SK-N-SH (cell line): ENCODE measurements around the gene SPATA18. TPM values are rescaled to one million over a fixed set of nuclear protein-coding genes. Genes with fewer than 3 reads are reported as not detected.
A peak's percentile ranks its signal among the peaks of the same experiment; 100 is the strongest.

Source experiments
- CTCF ChIA-PET: fragments of 300-600, 350-600 bp; formaldehyde crosslinking; extraction: SDS; loops from one replicate; lab custom pipeline; 2021; lab: Yijun Ruan, JAX
- POLR2A ChIA-PET: fragments of 350-600 bp; sonication (Branson Sonifier 250); formaldehyde crosslinking; extraction: SDS; loops from one replicate; lab custom pipeline; 2020; ENCODE audit warnings: antibody characterized with exemption, inconsistent platforms; lab: Yijun Ruan, JAX
- DNase-seq: peaks from one replicate; pipeline ENCODE4 v3.0.0; 2012
- H2AFZ ChIP-seq: fragments of 200-600 bp; sonication (generic); 2 replicates; pipeline ENCODE4 v1.8.1; 2016; ENCODE audit warnings: antibody characterized with exemption, mild to moderate bottlenecking, low read depth
- H3F3A ChIP-seq: fragments of 200-600 bp; sonication (generic); replicated peaks from 2 replicates; pipeline ENCODE3; 2016; ENCODE audit warnings: antibody characterized with exemption, mild to moderate bottlenecking; ENCODE audit not compliant: insufficient read depth
- H3K27ac ChIP-seq, 2 experiments: fragments of 200-500 bp in 1 of 2; fragments of 200-600 bp in 1 of 2; sonication (Bioruptor generic) in 1 of 2; sonication (generic), shearing (Covaris generic) in 1 of 2; 2 replicates each; pipeline versions ENCODE4 v1.5.1 to v1.6.1; 2014 to 2016; ENCODE audit warnings: low read depth in 2 of 2, inconsistent platforms in 1 of 2, low read length in 1 of 2, mild to moderate bottlenecking in 1 of 2, mixed read lengths in 1 of 2
- H3K27me3 ChIP-seq: fragments of 200-600 bp; sonication (generic), shearing (Covaris generic); 2 replicates; pipeline ENCODE4 v1.6.1; 2016; ENCODE audit warnings: mixed run types; ENCODE audit not compliant: insufficient read depth
- H3K36me3 ChIP-seq, 2 experiments: fragments of 200-500 bp in 1 of 2; fragments of 200-600 bp in 1 of 2; sonication (Bioruptor generic) in 1 of 2; sonication (generic) in 1 of 2; replicated peaks in 1 of 2; 2 replicates each; pipeline versions ENCODE3 to v1.5.1; 2014 to 2016; ENCODE audit warnings: low read length in 1 of 2, mild to moderate bottlenecking in 1 of 2; ENCODE audit not compliant: insufficient read depth in 2 of 2, control insufficient read depth in 1 of 2
- H3K4me1 ChIP-seq, 2 experiments: fragments of 200-500 bp in 1 of 2; fragments of 200-600 bp in 1 of 2; sonication (Bioruptor generic) in 1 of 2; sonication (generic), shearing (Covaris generic) in 1 of 2; 2 replicates each; pipeline versions ENCODE4 v1.5.1 to v1.6.1; 2014 to 2016; ENCODE audit warnings: low read depth in 1 of 2, low read length in 1 of 2, mixed run types in 1 of 2; ENCODE audit not compliant: insufficient read depth in 2 of 2, control insufficient read depth in 1 of 2
- H3K4me2 ChIP-seq: fragments of 200-600 bp; sonication (generic), shearing (Covaris generic); 2 replicates; pipeline ENCODE4 v1.6.1; 2017; ENCODE audit warnings: mixed run types
- H3K4me3 ChIP-seq, 2 experiments: fragments of 200-500 bp in 1 of 2; fragments of 200-600 bp in 1 of 2; sonication (Bioruptor generic) in 1 of 2; sonication (generic), shearing (Covaris generic) in 1 of 2; 2 replicates each; pipeline versions ENCODE4 v1.5.1 to v1.8.1; 2014 to 2016; ENCODE audit warnings: low read depth in 2 of 2, inconsistent platforms in 1 of 2, low read length in 1 of 2, mild to moderate bottlenecking in 1 of 2, mixed read lengths in 1 of 2, moderate library complexity in 1 of 2
- H3K79me2 ChIP-seq: fragments of 200-600 bp; sonication (generic); 2 replicates; pipeline ENCODE4 v1.8.1; 2017; ENCODE audit warnings: mild to moderate bottlenecking; ENCODE audit not compliant: insufficient read depth
- H3K9ac ChIP-seq: fragments of 200-600 bp; sonication (generic); 2 replicates; pipeline ENCODE4 v1.6.1; 2017; ENCODE audit warnings: mixed run types
- H3K9me2 ChIP-seq: fragments of 200-600 bp; sonication (generic); 2 replicates; pipeline ENCODE4 v1.6.1; 2017; ENCODE audit warnings: mixed run types
- H3K9me3 ChIP-seq: fragments of 200-600 bp; sonication (generic); 2 replicates; pipeline ENCODE4 v1.6.1; 2017; ENCODE audit warnings: mixed run types, mild to moderate bottlenecking, moderate library complexity
- H4K20me1 ChIP-seq: fragments of 200-600 bp; sonication (generic); 2 replicates; pipeline ENCODE4 v1.6.1; 2017; ENCODE audit warnings: mild to moderate bottlenecking, mixed run types; ENCODE audit not compliant: insufficient read depth
- CHD2 ChIP-seq: fragments of 150-350 bp; IDR thresholded peaks from 2 replicates; pipeline ENCODE4 v1.6.1; 2018; ENCODE audit warnings: low read length; ENCODE audit not compliant: partially characterized antibody
- CTCF ChIP-seq: fragments of 200-600 bp; sonication (generic); IDR thresholded peaks from 2 replicates; pipeline ENCODE4 v1.6.1; 2017; ENCODE audit warnings: antibody characterized with exemption, mild to moderate bottlenecking, moderate library complexity
- EP300 ChIP-seq, 2 experiments: IDR thresholded peaks; 2 replicates each; pipeline versions ENCODE4 v1.4.0 to v1.6.1; 2012; ENCODE audit warnings: borderline replicate concordance in 1 of 2, low read depth in 1 of 2, low read length in 1 of 2
- EZH2phosphoT487 ChIP-seq: fragments of 200-600 bp; sonication (generic); IDR thresholded peaks from 2 replicates; pipeline ENCODE4 v1.6.1; 2017; ENCODE audit warnings: low read depth, mixed run types, mild to moderate bottlenecking, antibody characterized with exemption, moderate library complexity, borderline replicate concordance
- FOSL2 ChIP-seq: IDR thresholded peaks from 2 replicates; pipeline ENCODE4 v1.4.0; 2012; ENCODE audit warnings: low read depth, mild to moderate bottlenecking, moderate library complexity, borderline replicate concordance
- FOXJ3 ChIP-seq: sonication (generic); formaldehyde crosslinking; IDR thresholded peaks from 2 replicates; pipeline ENCODE4 v1.5.1; 2020; ENCODE audit warnings: mild to moderate bottlenecking, missing genetic modification reagents
- GATA2 ChIP-seq: sonication (generic); formaldehyde crosslinking; IDR thresholded peaks from 2 replicates; pipeline ENCODE4 v1.5.0; 2020; ENCODE audit warnings: mild to moderate bottlenecking, missing genetic modification reagents
- MAX ChIP-seq: IDR thresholded peaks from 2 replicates; pipeline ENCODE4 v1.4.0; 2012; ENCODE audit warnings: low read depth
- MXI1 ChIP-seq: IDR thresholded peaks from 2 replicates; pipeline ENCODE4 v1.6.1; 2012; ENCODE audit warnings: mild to moderate bottlenecking, low read depth, low read length, improper control_type of control experiment
- POLR2AphosphoS5 ChIP-seq: IDR thresholded peaks from 2 replicates; pipeline ENCODE4 v1.6.1; 2012; ENCODE audit warnings: low read depth, low read length
- RAD21 ChIP-seq: IDR thresholded peaks from 2 replicates; pipeline ENCODE4 v1.6.1; 2012; ENCODE audit warnings: mild to moderate bottlenecking, low read length
- RCOR1 ChIP-seq: fragments of 150-350 bp; IDR thresholded peaks from 2 replicates; pipeline ENCODE4 v1.6.1; 2017; ENCODE audit warnings: antibody characterized with exemption, low read length
- TAF1 ChIP-seq: IDR thresholded peaks from 2 replicates; pipeline ENCODE4 v1.6.1; 2012; ENCODE audit warnings: low read depth, mild to moderate bottlenecking, low read length, moderate library complexity, borderline replicate concordance
- USF2 ChIP-seq: fragments of 150-350 bp; IDR thresholded peaks from 2 replicates; pipeline ENCODE4 v1.6.1; 2017; ENCODE audit warnings: antibody characterized with exemption, low read length, low read depth, borderline replicate concordance
- YY1 ChIP-seq: IDR thresholded peaks from 2 replicates; pipeline ENCODE4 v1.4.0; 2012; ENCODE audit warnings: low read depth, mild to moderate bottlenecking
- WGBS: methylation state at CpG from one replicate; pipeline ENCODE4 v1.1.6; 2017; ENCODE audit warnings: low lambda C conversion rate; 5-methylcytosine and 5-hydroxymethylcytosine counted together
- polyA plus RNA-seq, 3 experiments: library from polyadenylated mRNA; depleted of rRNA; stranded (reverse); fragments of >200 nt; gene quantifications; 2 replicates each; pipeline ENCODE4 v1.2.3, GENCODE V29; 2012

Gene SPATA18
- polyA plus RNA-seq, 1 of the 3 experiments (the other 2 are of a cell fraction), result 1.2 TPM

DNA sequence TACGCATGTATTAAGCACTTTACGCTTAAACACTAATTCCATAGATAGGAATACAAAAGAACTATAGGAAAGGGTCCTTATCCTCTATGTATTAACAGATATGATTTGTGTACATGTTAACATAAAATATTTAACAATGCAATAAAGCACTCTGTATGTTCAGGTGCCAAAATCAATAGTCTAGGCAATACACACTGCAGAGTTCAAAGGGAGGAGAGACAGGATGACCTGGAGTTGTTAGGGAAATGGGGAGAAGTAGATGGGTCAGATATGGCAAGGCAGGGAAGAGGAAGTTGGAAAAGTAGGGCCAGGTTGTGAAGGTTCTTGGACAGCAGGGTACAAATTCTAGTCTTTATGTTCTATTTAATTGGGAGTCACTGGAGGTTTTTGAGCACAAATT lies 15.9 kb upstream of the SPATA18 start:
- POLR2A ChIA-PET, result no interaction called here
- no peaks in the 10 kb centered on the region for H3K9me3 ChIP-seq
- CTCF ChIA-PET, result no interaction called here
- no peaks in the 10 kb centered on the region for H3F3A ChIP-seq
- H3K4me2 ChIP-seq, result no peak overlapping the region
- no peaks in the 10 kb centered on the region for H4K20me1 ChIP-seq
- H3K9me2 ChIP-seq, result no peaks in the 10 kb centered on the region
- no peaks in the 10 kb centered on the region for H3K27me3 ChIP-seq
- WGBS, result 99% methylated on average over 2 of the region's 2 CpGs
- H3K4me1 ChIP-seq, result peaks cover 4 to 14% of the 10 kb centered on the region in 2 experiments; a peak in 2 of 4 replicates
- no peak overlapping the region for H2AFZ ChIP-seq
- peaks cover 21 to 26% of the 10 kb centered on the region in 2 experiments for H3K36me3 ChIP-seq
- no peak for TF ChIP-seq YY1
- no peak for TF ChIP-seq FOSL2
- no peak for TF ChIP-seq POLR2AphosphoS5
- TF ChIP-seq CHD2, result no peak
- no peak for TF ChIP-seq FOXJ3 (CRISPR knock-in tag)
- TF ChIP-seq, all 33 proteins: peak for 0
- H3K4me3 ChIP-seq, result no peak overlapping the region
- DNase-seq, result no peak
- no peak overlapping the region for H3K9ac ChIP-seq
- H3K27ac ChIP-seq, result no peak overlapping the region
- H3K79me2 ChIP-seq, result peaks cover 72% of the 10 kb centered on the region

GRCh38 chr4:52036886-52037530 lies 14.1 kb upstream of the SPATA18 start:
- ChIA-PET POLR2A (no interaction called here), CTCF (interaction anchor here (1.3 to 1.7 kb wide), 3 partner anchors 11 to 141 kb away, joined by 3 to 7 read pairs (median 6); no protein-coding TSS in a partner anchor)
- Histone ChIP-seq H3K4me1 (peaks cover 4 to 14% of the 10 kb centered on the region in 2 experiments; a peak in 2 of 4 replicates), H3K79me2 (peaks cover 55% of the 10 kb centered on the region), H4K20me1 (no peaks in the 10 kb centered on the region), H3K27ac (peak overlapping the region; percentile 35 to 64; a peak in 3 of 4 replicates), H3K9ac (peak overlapping the region; percentile 81), H3F3A (no peaks in the 10 kb centered on the region), H3K4me2 (peak overlapping the region; percentile 75), H2AFZ (peak overlapping the region; percentile 79), H3K9me2 (no peaks in the 10 kb centered on the region), H3K27me3 (no peaks in the 10 kb centered on the region), H3K9me3 (no peaks in the 10 kb centered on the region), H3K36me3 (peaks cover 11 to 12% of the 10 kb centered on the region in 2 experiments), H3K4me3 (peak overlapping the region; percentile 61 to 77)
- TF ChIP-seq RAD21, result no peak
- no peak for TF ChIP-seq RCOR1
- TF ChIP-seq GATA2 (CRISPR knock-in tag), result no peak
- TF ChIP-seq MAX, result no peak
- no peak for DNase-seq
- WGBS, result 54% methylated on average over 7 of the region's 7 CpGs

- Histone ChIP-seq H3K36me3 (peaks cover 4 to 10% of the 10 kb centered on the region in 2 experiments), H3K27ac (peak overlapping the region; percentile 35 to 64; a peak in 3 of 4 replicates), H4K20me1 (no peaks in the 10 kb centered on the region), H3K79me2 (peaks cover 48% of the 10 kb centered on the region), H3F3A (no peaks in the 10 kb centered on the region), H3K9me3 (no peaks in the 10 kb centered on the region), H3K9ac (peak overlapping the region; percentile 81), H3K9me2 (no peaks in the 10 kb centered on the region), H3K4me3 (peak overlapping the region; percentile 61 to 77), H2AFZ (peak overlapping the region; percentile 79), H3K4me2 (peak overlapping the region; percentile 75), H3K4me1 (peaks cover 4 to 14% of the 10 kb centered on the region in 2 experiments; a peak in 2 of 4 replicates), H3K27me3 (no peaks in the 10 kb centered on the region)
- WGBS, result under 1% methylated on average over 5 of the region's 25 CpGs
- CTCF ChIA-PET, result interaction anchor here (0.6 to 0.8 kb wide), 2 partner anchors 47 to 133 kb away, joined by 3 read pairs; no protein-coding TSS in a partner anchor
- POLR2A ChIA-PET, result interaction anchor here (0.6 to 1.6 kb wide), 6 partner anchors 11 to 195 kb away, joined by 3 to 8 read pairs (median 4); partner anchors contain the start of gene DCUN1D4
- peak; percentile 90 for DNase-seq
- TF ChIP-seq MAX (peak; percentile 38; the same call in 1 of the 2 replicates), RAD21 (no peak), EZH2phosphoT487 (no peak), TAF1 (no peak; the same call in 1 of the 2 replicates), EP300 (IDR thresholded peaks at IDR 0.05; ENCODE audit: borderline replicate concordance in 1 of 2, low read depth in 1 of 2, low read length in 1 of 2) (no peak), USF2 (no peak), MXI1 (no peak), CTCF (no peak)
These were observed 13.4 kb upstream of the SPATA18 start for GRCh38 chr4:52037689-52038102.
